HG03280 (cell line): ENCODE measurements around the gene PFKP.

Source experiments
- ATAC-seq: cut with Tn5 transposase; IDR thresholded peaks from one replicate; pipeline ENCODE4 v1.9.1; 2021; ENCODE audit warnings: mild to moderate bottlenecking, moderate library complexity; ENCODE audit not compliant: unreplicated experiment

The PFKP gene

DNA sequence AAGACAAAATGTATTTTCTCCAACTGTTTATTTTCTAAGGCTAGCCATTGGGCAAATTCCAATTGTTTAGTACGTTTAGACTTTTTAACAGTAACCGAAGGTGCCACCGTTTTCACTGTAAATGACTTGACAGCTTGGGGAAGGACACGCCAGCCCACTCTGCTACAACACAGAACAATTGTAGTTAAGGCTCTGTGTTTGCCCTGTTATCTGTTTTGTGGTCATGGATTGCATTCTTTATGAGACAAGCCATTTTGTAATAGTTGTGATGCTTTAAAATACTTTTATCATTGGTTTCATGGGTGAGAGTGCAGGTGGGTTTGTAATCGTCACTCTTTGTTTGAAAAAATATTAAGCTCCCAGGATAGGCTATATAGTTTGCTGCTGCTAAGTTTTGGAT, 111.8 kb downstream of the PFKP start:
- no peak for ATAC-seq

DNA sequence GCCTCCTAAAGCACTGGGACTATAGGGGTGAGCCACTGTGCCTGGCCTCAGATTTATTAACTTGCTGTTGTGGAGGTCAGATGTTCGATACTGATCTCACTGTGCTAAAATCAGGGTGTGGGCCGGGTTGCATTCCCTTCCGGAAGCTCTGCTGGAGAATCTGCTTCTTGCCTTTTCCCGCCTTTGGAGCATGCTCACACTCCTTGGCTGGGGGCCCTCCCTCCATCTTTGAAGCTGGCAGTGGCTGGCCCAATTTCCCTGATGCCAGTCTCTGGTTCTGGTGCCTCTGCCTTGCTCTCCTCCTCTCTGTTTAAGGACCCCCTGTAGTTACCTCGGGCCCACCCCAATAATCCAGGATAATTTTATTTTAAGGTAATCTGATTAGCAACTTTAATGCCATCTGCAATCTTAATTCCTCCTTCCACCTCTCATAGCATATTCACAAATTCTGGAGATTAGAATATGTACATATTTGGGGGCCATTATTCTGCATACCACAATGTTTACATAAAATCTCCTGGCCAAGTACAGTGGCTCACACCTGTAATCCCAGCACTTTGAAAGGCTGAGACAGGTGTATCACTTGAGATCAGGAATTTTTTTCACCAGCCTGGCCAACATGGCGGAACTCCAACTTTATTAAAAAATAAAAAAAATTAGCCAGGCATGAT, 113.1 kb downstream of the PFKP start:
- ATAC-seq, result no peak

DNA sequence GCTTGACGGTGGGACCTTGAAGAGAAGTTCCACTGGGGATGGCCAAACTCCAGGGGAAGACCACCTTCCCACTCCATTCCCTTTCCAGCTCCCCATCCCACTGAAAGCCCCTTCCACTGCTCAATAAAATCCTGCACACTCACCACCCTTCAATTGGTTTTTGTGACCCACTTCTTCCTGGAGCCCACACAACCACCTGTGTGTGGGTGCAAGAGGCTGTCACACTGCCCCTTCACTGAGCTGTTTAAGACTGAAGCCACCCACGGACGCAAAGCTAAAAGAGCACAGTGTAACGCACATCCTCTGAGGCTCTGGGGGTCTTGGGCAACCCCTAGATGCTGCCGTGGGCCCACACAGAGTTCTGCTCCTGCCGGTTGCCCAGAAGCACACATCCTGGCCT, 118.0 kb downstream of the PFKP start:
- ATAC-seq, result no peak

DNA sequence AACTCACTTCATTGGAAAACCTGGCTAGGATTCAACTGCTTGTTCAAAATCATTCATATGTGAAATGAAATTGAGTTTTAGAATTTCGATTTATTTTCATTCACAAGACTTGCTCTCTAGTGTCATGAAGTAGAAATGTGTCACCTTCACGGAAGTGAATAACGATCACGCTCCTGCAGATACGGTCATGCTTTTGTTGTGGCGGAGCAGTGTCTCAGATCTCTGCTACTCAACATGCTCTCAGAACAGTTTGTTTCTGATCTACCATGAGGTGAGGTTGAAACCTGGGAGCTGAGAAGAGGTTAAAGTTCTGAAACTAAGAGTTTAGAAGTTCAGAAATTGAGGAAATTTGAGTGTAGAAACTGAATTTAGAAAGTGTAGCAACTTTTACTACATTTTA, 119.0 kb downstream of the PFKP start:
- ATAC-seq, result no peak
